Measurements from ENCODE around the gene TMEM167B.

TMEM167B gene

DNA sequence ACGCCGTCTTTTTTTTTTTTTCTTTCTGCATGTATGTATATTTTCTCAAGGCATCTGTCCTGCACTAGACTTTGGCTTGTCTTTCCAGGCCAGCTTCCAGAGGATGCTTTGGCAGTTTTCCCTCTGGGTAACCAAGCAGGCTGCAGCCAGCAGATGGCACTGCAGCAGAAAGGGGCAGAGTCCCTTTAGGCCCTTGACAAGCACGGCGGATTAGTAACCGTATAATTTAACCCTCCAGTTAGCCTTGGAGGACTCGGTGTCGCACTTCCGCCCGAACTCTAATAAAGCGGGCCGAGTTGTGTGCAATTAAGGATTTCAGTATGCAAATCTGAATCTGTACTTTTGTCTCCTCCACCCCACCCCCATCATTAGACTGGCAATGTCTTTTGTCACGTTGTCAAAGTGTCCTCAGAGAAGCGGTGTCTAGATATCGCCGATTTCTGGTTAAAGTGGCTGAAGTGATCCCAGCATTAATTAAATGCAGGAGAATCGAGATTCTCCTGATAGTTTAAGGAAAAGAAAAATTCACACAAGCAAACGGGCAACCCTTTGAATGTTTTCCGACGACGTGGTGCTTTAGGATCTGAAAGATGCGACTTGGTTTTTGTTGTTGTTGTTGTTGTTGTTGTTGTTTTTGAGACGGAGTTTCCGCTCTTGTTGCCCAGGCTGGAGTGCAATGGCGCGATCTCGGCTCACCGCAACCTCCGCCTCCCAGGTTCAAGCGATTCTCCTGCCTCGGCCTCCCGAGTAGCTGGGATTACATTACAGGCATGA, 1.1 kb upstream of the TMEM167B start:
- peak; percentile 56 for DNase-seq
- Histone ChIP-seq H3K4me1 (no peaks in the 10 kb centered on the region), H3K27me3 (no peaks in the 10 kb centered on the region), H3K36me3 (peaks cover 9% of the 10 kb centered on the region), H3K9me3 (no peaks in the 10 kb centered on the region), H3K4me3 (ENCODE audit: low read depth, low read length) (no peak overlapping the region)
- TF ChIP-seq, protein P1, sequence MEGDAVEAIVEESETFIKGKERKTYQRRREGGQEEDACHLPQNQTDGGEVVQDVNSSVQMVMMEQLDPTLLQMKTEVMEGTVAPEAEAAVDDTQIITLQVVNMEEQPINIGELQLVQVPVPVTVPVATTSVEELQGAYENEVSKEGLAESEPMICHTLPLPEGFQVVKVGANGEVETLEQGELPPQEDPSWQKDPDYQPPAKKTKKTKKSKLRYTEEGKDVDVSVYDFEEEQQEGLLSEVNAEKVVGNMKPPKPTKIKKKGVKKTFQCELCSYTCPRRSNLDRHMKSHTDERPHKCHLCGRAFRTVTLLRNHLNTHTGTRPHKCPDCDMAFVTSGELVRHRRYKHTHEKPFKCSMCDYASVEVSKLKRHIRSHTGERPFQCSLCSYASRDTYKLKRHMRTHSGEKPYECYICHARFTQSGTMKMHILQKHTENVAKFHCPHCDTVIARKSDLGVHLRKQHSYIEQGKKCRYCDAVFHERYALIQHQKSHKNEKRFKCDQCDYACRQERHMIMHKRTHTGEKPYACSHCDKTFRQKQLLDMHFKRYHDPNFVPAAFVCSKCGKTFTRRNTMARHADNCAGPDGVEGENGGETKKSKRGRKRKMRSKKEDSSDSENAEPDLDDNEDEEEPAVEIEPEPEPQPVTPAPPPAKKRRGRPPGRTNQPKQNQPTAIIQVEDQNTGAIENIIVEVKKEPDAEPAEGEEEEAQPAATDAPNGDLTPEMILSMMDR (IDR thresholded peaks at IDR 0.05; ENCODE audit: low read depth, low read length), result peak; percentile 66

DNA sequence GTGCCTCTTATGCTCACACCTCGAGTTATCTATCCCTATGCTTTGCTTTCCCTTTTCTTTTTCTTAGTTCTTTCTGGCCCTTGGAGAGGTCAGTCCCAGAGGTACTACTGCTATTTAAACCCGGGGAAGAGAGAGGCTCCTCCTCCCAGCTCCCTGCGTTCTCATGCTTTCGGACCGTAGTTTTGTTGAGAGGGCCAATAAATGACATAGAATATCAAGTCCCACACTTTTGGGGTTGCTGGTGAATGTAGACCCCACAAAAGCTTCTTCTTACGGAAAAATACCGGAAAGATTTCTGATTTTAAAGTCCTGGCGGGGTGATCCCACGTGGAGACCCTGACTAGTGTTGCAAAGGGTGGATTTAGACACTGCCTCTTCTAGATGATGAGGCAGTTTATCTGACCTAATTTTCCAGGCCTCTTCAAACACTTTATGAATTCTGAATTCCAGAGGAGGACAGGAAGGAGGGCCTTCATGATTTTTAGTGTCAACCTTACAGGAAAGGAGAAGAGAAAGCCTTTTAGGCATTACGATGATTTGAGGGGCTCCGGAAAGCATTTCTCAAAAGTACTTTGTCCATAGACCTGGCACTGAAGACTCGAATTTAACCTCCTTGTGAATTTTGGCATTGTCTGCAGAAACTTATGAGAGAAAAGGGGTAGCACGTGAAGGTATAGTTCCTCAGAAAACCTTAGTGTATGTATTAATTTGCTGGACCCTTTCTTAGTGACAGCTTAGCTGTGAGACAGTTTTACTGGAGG, 694 bp downstream of the TMEM167B start:
- TF ChIP-seq, protein P1 (IDR thresholded peaks at IDR 0.05; ENCODE audit: low read depth, low read length), result no peak
- H3K4me1 ChIP-seq, result no peaks in the 10 kb centered on the region
- no peak for DNase-seq

DNA sequence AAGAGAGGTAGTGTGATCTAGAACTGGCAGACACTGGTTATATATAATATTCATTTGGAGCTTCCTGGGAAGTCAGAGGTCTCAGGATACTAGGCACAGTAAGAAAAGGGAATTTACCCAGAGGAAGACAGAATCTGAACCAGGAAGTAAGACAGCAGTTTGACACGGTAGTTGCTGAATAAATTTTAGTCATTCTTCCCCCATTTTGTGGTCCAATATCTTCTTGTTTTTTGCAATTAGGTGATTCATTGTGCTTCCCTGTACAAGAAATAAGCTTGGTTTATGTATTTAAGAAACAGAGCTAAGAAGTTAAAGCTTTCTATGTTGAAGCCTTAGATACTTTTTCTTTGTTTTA, 1.3 kb downstream of the TMEM167B start:
- H3K4me1 ChIP-seq, result no peaks in the 10 kb centered on the region
- no peaks in the 10 kb centered on the region for H3K9me3 ChIP-seq
- H3K4me3 ChIP-seq (ENCODE audit: low read depth, low read length), result peak overlapping the region; percentile 85
- H3K36me3 ChIP-seq, result peaks cover 10% of the 10 kb centered on the region
- no peaks in the 10 kb centered on the region for H3K27me3 ChIP-seq
- TF ChIP-seq, protein P1 (IDR thresholded peaks at IDR 0.05; ENCODE audit: low read depth, low read length), result no peak
- DNase-seq, result no peak

More for the DNA sequence above, 694 bp downstream of the TMEM167B start:
- Histone ChIP-seq H3K36me3 (peaks cover 10% of the 10 kb centered on the region), H3K4me3 (ENCODE audit: low read depth, low read length) (peak overlapping the region; percentile 85), H3K9me3 (no peaks in the 10 kb centered on the region), H3K27me3 (no peaks in the 10 kb centered on the region)

DNA sequence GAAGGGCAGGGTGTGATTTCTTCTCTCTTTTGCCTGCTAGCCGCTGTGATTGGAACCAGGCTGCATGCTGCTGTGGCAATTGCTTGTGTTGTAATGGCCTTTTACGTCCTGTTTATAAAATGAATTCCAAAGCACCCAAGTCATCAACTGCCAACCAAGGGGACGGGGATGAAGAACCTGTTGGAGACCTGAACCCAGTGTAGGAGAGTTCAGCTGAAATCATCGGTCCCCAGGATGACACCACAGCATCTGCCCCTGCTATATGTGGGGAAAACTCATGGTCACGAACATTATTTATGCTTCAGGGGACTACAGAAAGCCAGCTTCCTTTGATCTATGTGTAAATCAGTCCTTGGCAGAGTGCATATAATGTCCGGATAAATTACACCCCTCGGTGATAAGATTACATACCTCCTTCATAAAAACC, 3.8 kb downstream of the TMEM167B start:
- Histone ChIP-seq H3K4me1 (no peaks in the 10 kb centered on the region), H3K9me3 (no peaks in the 10 kb centered on the region), H3K4me3 (ENCODE audit: low read depth, low read length) (no peak overlapping the region), H3K27me3 (no peaks in the 10 kb centered on the region), H3K36me3 (peaks cover 10% of the 10 kb centered on the region)
- TF ChIP-seq, protein P1 (IDR thresholded peaks at IDR 0.05; ENCODE audit: low read depth, low read length), result no peak
- no peak for DNase-seq

DNA sequence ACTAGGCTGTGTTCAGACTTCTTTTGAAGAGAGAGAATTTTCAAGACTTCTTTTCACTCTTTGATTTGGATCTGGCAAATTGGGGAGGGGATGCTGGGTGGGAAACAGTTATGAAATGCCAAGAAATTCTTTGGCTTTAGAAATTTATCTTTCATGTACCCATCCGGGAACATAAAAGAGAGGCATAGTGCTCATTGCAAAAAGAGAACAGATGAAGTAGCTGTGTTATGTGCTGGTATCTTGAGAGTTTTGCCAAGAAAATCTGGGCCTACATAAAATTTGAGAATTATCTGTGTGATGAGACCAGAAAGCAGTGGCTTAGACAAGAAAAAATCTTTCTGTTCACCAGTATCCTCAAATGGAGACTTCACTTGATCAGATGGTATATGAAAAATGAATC, 4.3 kb downstream of the TMEM167B start:
- DNase-seq, result no peak
- Histone ChIP-seq H3K4me1 (no peaks in the 10 kb centered on the region), H3K27me3 (no peaks in the 10 kb centered on the region), H3K4me3 (ENCODE audit: low read depth, low read length) (no peak overlapping the region), H3K36me3 (peaks cover 10% of the 10 kb centered on the region), H3K9me3 (no peaks in the 10 kb centered on the region)
- TF ChIP-seq, protein P1 (IDR thresholded peaks at IDR 0.05; ENCODE audit: low read depth, low read length), result no peak

DNA sequence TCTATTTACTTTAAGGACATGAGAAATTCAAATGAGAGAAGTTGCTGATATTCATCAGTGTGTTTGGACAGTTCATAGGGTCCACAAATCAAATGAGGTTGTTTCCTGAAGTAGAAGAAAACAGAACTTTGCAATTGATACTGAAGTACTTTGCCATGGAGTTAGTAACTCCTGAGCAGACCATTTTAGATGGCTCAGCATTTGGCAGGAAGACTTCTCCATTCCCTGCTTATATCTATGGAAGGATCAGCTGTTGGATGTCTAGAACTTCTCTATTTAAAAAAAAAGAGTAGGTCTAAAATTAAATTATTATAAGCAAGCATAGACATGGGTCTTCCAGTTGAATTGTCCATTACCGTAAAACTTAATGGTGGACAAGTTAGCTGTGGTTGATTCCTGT, 5.1 kb downstream of the TMEM167B start:
- no peak for DNase-seq
- Histone ChIP-seq H3K27me3 (no peaks in the 10 kb centered on the region), H3K4me1 (no peaks in the 10 kb centered on the region), H3K36me3 (peaks cover 10% of the 10 kb centered on the region), H3K9me3 (no peaks in the 10 kb centered on the region), H3K4me3 (ENCODE audit: low read depth, low read length) (no peak overlapping the region)
- TF ChIP-seq, protein P1 (IDR thresholded peaks at IDR 0.05; ENCODE audit: low read depth, low read length), result no peak

Measured in BE2C (cell line).